ENCODE results near the gene MRPL16. TPM values are rescaled to one million over a fixed set of nuclear protein-coding genes. Genes with fewer than 3 reads are reported as not detected.
"Not testable (repeated sequence)": the region's sequence is repeated elsewhere in the genome, so short reads cannot be mapped to it uniquely, and the experiment has no call there.

The MRPL16 gene
- polyA plus RNA-seq, 4 donors = 41.1 to 113 (median 58.6) TPM

GRCh38 chr11:59787816-59788215 is 22.8 kb downstream of the MRPL16 start:
- peaks cover 0 to 21% (median 0%) of the 10 kb centered on the region in 3 donors for H3K4me1 ChIP-seq (ENCODE audit: control insufficient read depth in 3 of 3, insufficient read depth in 2 of 3, low read depth in 1 of 3, low read length in 2 of 3)
- peaks cover 0 to 11% of the 10 kb centered on the region in 2 donors for H3K9me3 ChIP-seq (ENCODE audit: control insufficient read depth in 2 of 2, insufficient read depth in 1 of 2, low read depth in 1 of 2, low read length in 1 of 2)
- DNase-seq (no peak), FAIRE-seq (no peak)
- H3K36me3 ChIP-seq (ENCODE audit: control insufficient read depth in 3 of 3, insufficient read depth in 2 of 3, low read depth in 1 of 3, low read length in 3 of 3) = peaks cover 10 to 53% (median 21%) of the 10 kb centered on the region in 3 donors
- H3K27ac ChIP-seq (ENCODE audit: low read depth in 1 of 3, low read length in 2 of 3) = peak overlapping the region in 1 of 3 donors; percentile 90
- H3K4me3 ChIP-seq (ENCODE audit: low read depth in 1 of 3, low read length in 3 of 3) = no peak overlapping the region
- H3K27me3 ChIP-seq (ENCODE audit: control insufficient read depth in 3 of 3, insufficient read depth in 3 of 3, low read length in 3 of 3) = no peaks in the 10 kb centered on the region
- 56 to 71% (median 67%) methylated on average over 3 of the region's 3 CpGs for WGBS, 3 donors

GRCh38 chr11:59787255-59787588 is 23.4 kb downstream of the MRPL16 start:
- no peak for DNase-seq
- FAIRE-seq = no peak
- H3K9me3 ChIP-seq (ENCODE audit: control insufficient read depth in 2 of 2, insufficient read depth in 1 of 2, low read depth in 1 of 2, low read length in 1 of 2) = peaks cover 0 to 11% of the 10 kb centered on the region in 2 donors
- 22 to 58% (median 55%) methylated on average over 4 of the region's 4 CpGs for WGBS, 3 donors
- no peak overlapping the region for H3K4me3 ChIP-seq (ENCODE audit: low read depth in 1 of 3, low read length in 3 of 3)
- H3K27me3 ChIP-seq (ENCODE audit: control insufficient read depth in 3 of 3, insufficient read depth in 3 of 3, low read length in 3 of 3) = no peaks in the 10 kb centered on the region
- peaks cover 0 to 21% (median 0%) of the 10 kb centered on the region in 3 donors for H3K4me1 ChIP-seq (ENCODE audit: control insufficient read depth in 3 of 3, insufficient read depth in 2 of 3, low read depth in 1 of 3, low read length in 2 of 3)
- peak overlapping the region; percentile 69 to 90 (median 77) for H3K27ac ChIP-seq (ENCODE audit: low read depth in 1 of 3, low read length in 2 of 3)
- peaks cover 10 to 52% (median 15%) of the 10 kb centered on the region in 3 donors for H3K36me3 ChIP-seq (ENCODE audit: control insufficient read depth in 3 of 3, insufficient read depth in 2 of 3, low read depth in 1 of 3, low read length in 3 of 3)

- no peak overlapping the region for H3K4me3 ChIP-seq (ENCODE audit: low read depth in 1 of 3, low read length in 3 of 3)
- H3K36me3 ChIP-seq (ENCODE audit: control insufficient read depth in 3 of 3, insufficient read depth in 2 of 3, low read depth in 1 of 3, low read length in 3 of 3) = peaks cover 5 to 44% (median 7%) of the 10 kb centered on the region in 3 donors
- H3K4me1 ChIP-seq (ENCODE audit: control insufficient read depth in 3 of 3, insufficient read depth in 2 of 3, low read depth in 1 of 3, low read length in 2 of 3) = peaks cover 0 to 21% (median 2%) of the 10 kb centered on the region in 3 donors
- peaks cover 0 to 11% of the 10 kb centered on the region in 2 donors for H3K9me3 ChIP-seq (ENCODE audit: control insufficient read depth in 2 of 2, insufficient read depth in 1 of 2, low read depth in 1 of 2, low read length in 1 of 2)
- no peak for DNase-seq
- H3K27me3 ChIP-seq (ENCODE audit: control insufficient read depth in 3 of 3, insufficient read depth in 3 of 3, low read length in 3 of 3) = no peaks in the 10 kb centered on the region
- no peak for FAIRE-seq
- peak overlapping the region in 1 of 3 donors; percentile 90 for H3K27ac ChIP-seq (ENCODE audit: low read depth in 1 of 3, low read length in 2 of 3)
- WGBS, 3 donors = 82 to 83% (median 82%) methylated on average over 4 of the region's 4 CpGs
These were observed 24.8 kb downstream of the MRPL16 start for GRCh38 chr11:59785818-59786217.

GRCh38 chr11:59784441-59784840 is 26.1 kb downstream of the MRPL16 start:
- Histone ChIP-seq H3K36me3 (ENCODE audit: control insufficient read depth in 3 of 3, insufficient read depth in 2 of 3, low read depth in 1 of 3, low read length in 3 of 3) (peaks cover 4 to 40% (median 5%) of the 10 kb centered on the region in 3 donors), H3K27ac (ENCODE audit: low read depth in 1 of 3, low read length in 2 of 3) (peak overlapping the region in 1 of 3 donors; percentile 3), H3K9me3 (ENCODE audit: control insufficient read depth in 2 of 2, insufficient read depth in 1 of 2, low read depth in 1 of 2, low read length in 1 of 2) (peaks cover 0 to 11% of the 10 kb centered on the region in 2 donors), H3K4me1 (ENCODE audit: control insufficient read depth in 3 of 3, insufficient read depth in 2 of 3, low read depth in 1 of 3, low read length in 2 of 3) (peaks cover 0 to 23% (median 2%) of the 10 kb centered on the region in 3 donors)
- not testable (repeated sequence) for H3K4me3 ChIP-seq (ENCODE audit: low read depth in 1 of 3, low read length in 3 of 3); DNase-seq; H3K27me3 ChIP-seq (ENCODE audit: control insufficient read depth in 3 of 3, insufficient read depth in 3 of 3, low read length in 3 of 3); FAIRE-seq
- WGBS, 3 donors = 70 to 79% (median 73%) methylated on average over 5 of the region's 5 CpGs

GRCh38 chr11:59783632-59784090 is 26.9 kb downstream of the MRPL16 start:
- peaks cover 0 to 11% of the 10 kb centered on the region in 2 donors for H3K9me3 ChIP-seq (ENCODE audit: control insufficient read depth in 2 of 2, insufficient read depth in 1 of 2, low read depth in 1 of 2, low read length in 1 of 2)
- no peak overlapping the region for H3K4me3 ChIP-seq (ENCODE audit: low read depth in 1 of 3, low read length in 3 of 3)
- no peak overlapping the region for H3K27ac ChIP-seq (ENCODE audit: low read depth in 1 of 3, low read length in 2 of 3)
- peaks cover 2 to 33% (median 4%) of the 10 kb centered on the region in 3 donors for H3K36me3 ChIP-seq (ENCODE audit: control insufficient read depth in 3 of 3, insufficient read depth in 2 of 3, low read depth in 1 of 3, low read length in 3 of 3)
- H3K27me3 ChIP-seq (ENCODE audit: control insufficient read depth in 3 of 3, insufficient read depth in 3 of 3, low read length in 3 of 3) = no peaks in the 10 kb centered on the region
- WGBS, 3 donors = 81 to 93% (median 82%) methylated on average over 4 of the region's 4 CpGs
- no peak for DNase-seq
- no peak for FAIRE-seq
- H3K4me1 ChIP-seq (ENCODE audit: control insufficient read depth in 3 of 3, insufficient read depth in 2 of 3, low read depth in 1 of 3, low read length in 2 of 3) = peaks cover 0 to 30% (median 4%) of the 10 kb centered on the region in 3 donors

- Histone ChIP-seq H3K4me1 (ENCODE audit: control insufficient read depth in 3 of 3, insufficient read depth in 2 of 3, low read depth in 1 of 3, low read length in 2 of 3) (peaks cover 1 to 35% (median 12%) of the 10 kb centered on the region in 3 donors), H3K9me3 (ENCODE audit: control insufficient read depth in 2 of 2, insufficient read depth in 1 of 2, low read depth in 1 of 2, low read length in 1 of 2) (peaks cover 0 to 11% of the 10 kb centered on the region in 2 donors), H3K27ac (ENCODE audit: low read depth in 1 of 3, low read length in 2 of 3) (no peak overlapping the region), H3K27me3 (ENCODE audit: control insufficient read depth in 3 of 3, insufficient read depth in 3 of 3, low read length in 3 of 3) (no peaks in the 10 kb centered on the region), H3K36me3 (ENCODE audit: control insufficient read depth in 3 of 3, insufficient read depth in 2 of 3, low read depth in 1 of 3, low read length in 3 of 3) (peaks cover 0 to 29% (median 0%) of the 10 kb centered on the region in 3 donors), H3K4me3 (ENCODE audit: low read depth in 1 of 3, low read length in 3 of 3) (no peak overlapping the region)
- DNase-seq (peak in 1 of 2 donors; percentile 58), FAIRE-seq (no peak)
- WGBS, 3 donors = 51 to 72% (median 56%) methylated on average over 2 of the region's 2 CpGs
These were observed 28.5 kb downstream of the MRPL16 start for GRCh38 chr11:59782080-59782479.

- 20 to 28% (median 21%) methylated on average over 1 of the region's 1 CpG for WGBS, 3 donors
- Histone ChIP-seq H3K9me3 (ENCODE audit: control insufficient read depth in 2 of 2, insufficient read depth in 1 of 2, low read depth in 1 of 2, low read length in 1 of 2) (peaks cover 0 to 8% of the 10 kb centered on the region in 2 donors), H3K27ac (ENCODE audit: low read depth in 1 of 3, low read length in 2 of 3) (peak overlapping the region in 1 of 3 donors; percentile 81), H3K36me3 (ENCODE audit: control insufficient read depth in 3 of 3, insufficient read depth in 2 of 3, low read depth in 1 of 3, low read length in 3 of 3) (peaks cover 0 to 28% (median 4%) of the 10 kb centered on the region in 3 donors), H3K27me3 (ENCODE audit: control insufficient read depth in 3 of 3, insufficient read depth in 3 of 3, low read length in 3 of 3) (no peaks in the 10 kb centered on the region), H3K4me3 (ENCODE audit: low read depth in 1 of 3, low read length in 3 of 3) (no peak overlapping the region), H3K4me1 (ENCODE audit: control insufficient read depth in 3 of 3, insufficient read depth in 2 of 3, low read depth in 1 of 3, low read length in 2 of 3) (peaks cover 11 to 40% (median 15%) of the 10 kb centered on the region in 3 donors)
- DNase-seq (no peak), FAIRE-seq (no peak)
These were observed 31.1 kb downstream of the MRPL16 start for GRCh38 chr11:59779487-59779886.

- FAIRE-seq = no peak
- no peak overlapping the region for H3K4me3 ChIP-seq (ENCODE audit: low read depth in 1 of 3, low read length in 3 of 3)
- WGBS, 3 donors = 13 to 71% (median 26%) methylated on average over 2 of the region's 2 CpGs
- peak overlapping the region; percentile 64 to 85 (median 81) for H3K27ac ChIP-seq (ENCODE audit: low read depth in 1 of 3, low read length in 2 of 3)
- peak; percentile 94 to 95 for DNase-seq
- H3K4me1 ChIP-seq (ENCODE audit: control insufficient read depth in 3 of 3, insufficient read depth in 2 of 3, low read depth in 1 of 3, low read length in 2 of 3) = peaks cover 11 to 40% (median 15%) of the 10 kb centered on the region in 3 donors
- no peaks in the 10 kb centered on the region for H3K27me3 ChIP-seq (ENCODE audit: control insufficient read depth in 3 of 3, insufficient read depth in 3 of 3, low read length in 3 of 3)
- H3K9me3 ChIP-seq (ENCODE audit: control insufficient read depth in 2 of 2, insufficient read depth in 1 of 2, low read depth in 1 of 2, low read length in 1 of 2) = no peaks in the 10 kb centered on the region
- H3K36me3 ChIP-seq (ENCODE audit: control insufficient read depth in 3 of 3, insufficient read depth in 2 of 3, low read depth in 1 of 3, low read length in 3 of 3) = peaks cover 0 to 32% (median 4%) of the 10 kb centered on the region in 3 donors
These were observed 32.5 kb downstream of the MRPL16 start for GRCh38 chr11:59778122-59778521.

Data from small intestine (tissue), 7 donors.